WTC11 (cell line): Measurements from ENCODE around the gene NLGN1. TPM values are rescaled to one million over a fixed set of nuclear protein-coding genes. Genes with fewer than 3 reads are reported as not detected.
A peak's percentile ranks its signal among the peaks of the same experiment; 100 is the strongest.

ENCODE experiments used
- ATAC-seq: fragments of 200-7000 bp; cut with Tn5 transposase; 2 replicates; pipeline ENCODE4 v1.10.0; 2021; ENCODE audit warnings: mild to moderate bottlenecking, moderate library complexity
- CTCF ChIA-PET: fragments of 300-600 bp; sonication (Branson Sonifier 250); formaldehyde crosslinking; loops from one replicate; lab custom pipeline; 2021; ENCODE audit warnings: antibody characterized with exemption; lab: Charles Lee
- POLR2A ChIA-PET: fragments of 350-600 bp; sonication (Branson Sonifier 250); formaldehyde crosslinking; loops from one replicate; lab custom pipeline; 2021; ENCODE audit warnings: antibody characterized with exemption; lab: Charles Lee
- DNase-seq: peaks from one replicate; pipeline ENCODE4 v3.0.0; 2021; ENCODE audit warnings: low spot score
- H3K27ac Mint-ChIP-seq: 2 replicates; pipeline ENCODE4 v1.8.0; 2021; ENCODE audit warnings: mixed read lengths
- H3K27me3 Mint-ChIP-seq: 2 replicates; pipeline ENCODE4 v1.8.0; 2021; ENCODE audit warnings: low read depth, mild to moderate bottlenecking, moderate library complexity, mixed read lengths
- H3K36me3 Mint-ChIP-seq: 2 replicates; pipeline ENCODE4 v1.8.0; 2021; ENCODE audit warnings: mixed read lengths
- H3K4me1 Mint-ChIP-seq: 2 replicates; pipeline ENCODE4 v1.8.0; 2022; ENCODE audit warnings: mixed read lengths
- H3K4me3 Mint-ChIP-seq: 2 replicates; pipeline ENCODE4 v1.8.0; 2021; ENCODE audit warnings: mild to moderate bottlenecking, moderate library complexity, mixed read lengths
- H3K9me3 Mint-ChIP-seq: 2 replicates; pipeline ENCODE4 v1.8.0; 2021; ENCODE audit warnings: mixed read lengths
- ATF2 ChIP-seq: sonication (generic); formaldehyde crosslinking; IDR thresholded peaks from 2 replicates; pipeline ENCODE4 v1.8.1; 2022; ENCODE audit warnings: low read depth, missing genetic modification reagents, borderline replicate concordance
- E2F5 ChIP-seq: sonication (generic); formaldehyde crosslinking; IDR thresholded peaks from 2 replicates; pipeline ENCODE4 v1.8.1; 2022; ENCODE audit warnings: mild to moderate bottlenecking, moderate library complexity, missing genetic modification reagents
- EMX1 ChIP-seq: fragments of 250-450 bp; sonication (Bioruptor Pico); IDR thresholded peaks from 2 replicates; pipeline ENCODE4 v1.8.0; 2021; ENCODE audit warnings: mild to moderate bottlenecking
- ETV6 ChIP-seq: sonication (generic); formaldehyde crosslinking; IDR thresholded peaks from 2 replicates; pipeline ENCODE4 v1.8.1; 2022; ENCODE audit warnings: mild to moderate bottlenecking, missing genetic modification reagents
- FOXP4 ChIP-seq: sonication (generic); formaldehyde crosslinking; IDR thresholded peaks from 2 replicates; pipeline ENCODE4 v1.8.0; 2022; ENCODE audit warnings: mild to moderate bottlenecking, missing genetic modification reagents
- GABPB1 ChIP-seq: sonication (generic); formaldehyde crosslinking; IDR thresholded peaks from 2 replicates; pipeline ENCODE4 v1.8.1; 2023; ENCODE audit warnings: mild to moderate bottlenecking, missing genetic modification reagents
- GRHL2 ChIP-seq: fragments of 250-450 bp; sonication (Bioruptor Pico); IDR thresholded peaks from 2 replicates; pipeline ENCODE4 v1.8.0; 2022; ENCODE audit warnings: mild to moderate bottlenecking, moderate library complexity; ENCODE audit not compliant: insufficient replicate concordance, severe bottlenecking
- HMGA2 ChIP-seq: fragments of 250-450 bp; sonication (Bioruptor Pico); IDR thresholded peaks from 2 replicates; pipeline ENCODE4 v1.4.0; 2021; ENCODE audit warnings: mild to moderate bottlenecking, moderate library complexity
- IRF2 ChIP-seq: sonication (generic); formaldehyde crosslinking; IDR thresholded peaks from 2 replicates; pipeline ENCODE4 v1.8.0; 2022; ENCODE audit warnings: low read depth, missing genetic modification reagents, borderline replicate concordance
- KAT7 ChIP-seq: sonication (generic); formaldehyde crosslinking; IDR thresholded peaks from 2 replicates; pipeline ENCODE4 v1.8.1; 2023; ENCODE audit warnings: missing genetic modification reagents, mild to moderate bottlenecking, borderline replicate concordance
- NFATC4 ChIP-seq: fragments of 250-450 bp; sonication (Bioruptor Pico); IDR thresholded peaks from 2 replicates; pipeline ENCODE4 v1.9.0; 2021; ENCODE audit warnings: mild to moderate bottlenecking
- NR2C2 ChIP-seq: sonication (generic); formaldehyde crosslinking; IDR thresholded peaks from 2 replicates; pipeline ENCODE4 v1.8.0; 2022; ENCODE audit warnings: mild to moderate bottlenecking, missing genetic modification reagents
- TCF7 ChIP-seq: sonication (generic); formaldehyde crosslinking; IDR thresholded peaks from 2 replicates; pipeline ENCODE4 v1.8.0; 2022; ENCODE audit warnings: mild to moderate bottlenecking, low read depth, missing genetic modification reagents, moderate library complexity
- TEAD4 ChIP-seq: sonication (generic); formaldehyde crosslinking; IDR thresholded peaks from 2 replicates; pipeline ENCODE4 v1.8.0; 2022; ENCODE audit warnings: mild to moderate bottlenecking, missing genetic modification reagents
- ZMAT4 ChIP-seq: fragments of 250-450 bp; sonication (Bioruptor Pico); IDR thresholded peaks from 2 replicates; pipeline ENCODE4 v1.9.0; 2021; ENCODE audit warnings: mild to moderate bottlenecking
- ZNF423 ChIP-seq: fragments of 250-450 bp; sonication (Bioruptor Pico); IDR thresholded peaks from 2 replicates; pipeline ENCODE4 v2.1.2; 2022; ENCODE audit warnings: mild to moderate bottlenecking, moderate library complexity
- ZSCAN18 ChIP-seq: fragments of 250-450 bp; sonication (Bioruptor Pico); IDR thresholded peaks from 2 replicates; pipeline ENCODE4 v2.1.2; 2022; ENCODE audit warnings: mild to moderate bottlenecking, moderate library complexity
- total RNA-seq: library from RNA; stranded (reverse); gene quantifications from 3 replicates; pipeline ENCODE4 v1.2.3, GENCODE V29; 2021
- TF ChIP-seq, protein P1 (sequence below): sonication (generic); formaldehyde crosslinking; IDR thresholded peaks from 2 replicates; pipeline ENCODE4 v1.8.0; 2023; ENCODE audit warnings: missing genetic modification reagents, mild to moderate bottlenecking, borderline replicate concordance
- TF ChIP-seq, protein P2 (sequence below): sonication (generic); formaldehyde crosslinking; IDR thresholded peaks from 2 replicates; pipeline ENCODE4 v1.8.0; 2022; ENCODE audit warnings: mild to moderate bottlenecking, missing genetic modification reagents

The NLGN1 gene
- total RNA-seq, 1 experiment from 2014 or later, result 12.4 TPM

GRCh38 chr3:174232658-174233429 lies 835.3 kb downstream of the NLGN1 start (continued):
- TF ChIP-seq TCF7, result no peak
- TF ChIP-seq GRHL2 (CRISPR knock-in tag), result no peak
- peak; percentile 100 for TF ChIP-seq ZMAT4 (CRISPR knock-in tag)
- TF ChIP-seq NFATC4 (CRISPR knock-in tag), result no peak

DNA sequence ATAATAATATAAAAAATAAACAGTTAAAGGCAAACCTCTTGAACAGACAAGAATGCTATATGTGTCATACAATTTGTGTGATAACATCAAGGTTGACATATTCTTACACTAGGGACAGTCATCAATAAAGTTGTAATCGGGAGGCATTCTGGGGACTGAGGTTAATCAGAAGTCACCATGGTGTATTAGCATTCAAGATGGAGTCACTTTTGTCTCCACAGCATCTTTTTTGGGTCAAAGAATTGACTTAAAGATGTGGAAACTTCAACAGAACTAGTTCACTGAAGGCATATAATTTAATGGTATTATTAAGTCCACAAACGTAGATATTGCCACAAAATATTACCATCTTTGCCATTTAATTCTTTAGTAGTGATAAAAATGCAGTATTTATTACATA lies 836.0 kb downstream of the NLGN1 start:
- no peaks in the 10 kb centered on the region for H3K27me3 Mint-ChIP-seq
- H3K36me3 Mint-ChIP-seq, result peaks cover 31% of the 10 kb centered on the region
- no peak for ATAC-seq
- TF ChIP-seq EMX1 (CRISPR knock-in tag) (0 out of 2 replicates have a peak, but pooled peaks have one; percentile 29), ZNF423 (CRISPR knock-in tag) (peak; percentile 48; the same call in 1 of the 2 replicates), ATF2 (CRISPR knock-in tag) (no peak), ZSCAN18 (peak; percentile 91)
- H3K27ac Mint-ChIP-seq, result peak overlapping the region; percentile 70; the same call in 1 of the 2 replicates
- no peak overlapping the region for H3K4me3 Mint-ChIP-seq
- peaks cover 65% of the 10 kb centered on the region for H3K4me1 Mint-ChIP-seq
- DNase-seq, result no peak
- CTCF ChIA-PET, result no interaction called here
- POLR2A ChIA-PET, result no interaction called here
- H3K9me3 Mint-ChIP-seq, result peaks cover 17% of the 10 kb centered on the region

DNA sequence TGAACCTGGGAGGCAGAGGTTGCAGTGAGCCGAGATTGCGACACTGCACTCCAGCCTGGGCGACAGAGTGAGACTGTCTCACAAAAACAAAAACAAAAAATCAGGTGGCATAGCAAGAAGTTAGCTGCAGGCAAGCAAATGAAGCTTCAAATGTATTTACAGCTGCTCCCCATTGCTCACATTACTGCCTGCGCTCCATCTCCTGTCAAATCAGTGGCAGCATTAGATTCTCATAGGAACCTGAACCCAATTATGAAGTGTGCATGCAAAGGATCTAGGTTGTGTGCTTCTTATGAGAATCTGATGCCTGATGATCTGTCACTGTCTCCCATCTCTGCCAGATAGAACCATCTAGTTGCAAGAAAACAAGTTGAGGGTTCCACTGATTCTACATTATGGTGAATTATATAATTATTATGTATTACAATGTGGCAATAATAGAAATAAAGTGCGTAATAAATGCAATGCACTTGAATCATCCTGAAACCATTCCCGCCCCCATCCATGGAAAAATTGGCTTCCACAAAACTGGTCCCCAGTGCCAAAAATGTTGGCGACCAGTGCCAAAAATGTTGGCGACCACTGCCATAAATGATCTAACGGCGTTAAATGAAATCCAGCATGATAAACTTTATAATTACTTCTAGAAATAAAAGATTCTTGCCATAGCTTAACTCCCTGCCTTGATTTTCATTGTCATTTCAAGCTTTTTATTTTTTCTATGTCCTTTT lies 844.9 kb downstream of the NLGN1 start:
- no peaks in the 10 kb centered on the region for H3K27me3 Mint-ChIP-seq
- H3K36me3 Mint-ChIP-seq, result peaks cover 9% of the 10 kb centered on the region
- DNase-seq, result no peak
- peak overlapping the region; percentile 57; the same call in 1 of the 2 replicates for H3K27ac Mint-ChIP-seq
- H3K4me3 Mint-ChIP-seq, result no peak overlapping the region
- no peak for ATAC-seq
- peaks cover 20% of the 10 kb centered on the region for H3K4me1 Mint-ChIP-seq
- ChIA-PET POLR2A (no interaction called here), CTCF (no interaction called here)
- peaks cover 17% of the 10 kb centered on the region for H3K9me3 Mint-ChIP-seq
- TF ChIP-seq IRF2 (no peak), HMGA2 (CRISPR knock-in tag) (no peak), GABPB1 (no peak), KAT7 (CRISPR knock-in tag) (no peak), TEAD4 (CRISPR knock-in tag) (no peak), FOXP4 (CRISPR knock-in tag) (no peak), ETV6 (no peak), NR2C2 (CRISPR knock-in tag) (no peak), E2F5 (CRISPR knock-in tag) (no peak), ZMAT4 (CRISPR knock-in tag) (no peak)
- TF ChIP-seq, protein P1, sequence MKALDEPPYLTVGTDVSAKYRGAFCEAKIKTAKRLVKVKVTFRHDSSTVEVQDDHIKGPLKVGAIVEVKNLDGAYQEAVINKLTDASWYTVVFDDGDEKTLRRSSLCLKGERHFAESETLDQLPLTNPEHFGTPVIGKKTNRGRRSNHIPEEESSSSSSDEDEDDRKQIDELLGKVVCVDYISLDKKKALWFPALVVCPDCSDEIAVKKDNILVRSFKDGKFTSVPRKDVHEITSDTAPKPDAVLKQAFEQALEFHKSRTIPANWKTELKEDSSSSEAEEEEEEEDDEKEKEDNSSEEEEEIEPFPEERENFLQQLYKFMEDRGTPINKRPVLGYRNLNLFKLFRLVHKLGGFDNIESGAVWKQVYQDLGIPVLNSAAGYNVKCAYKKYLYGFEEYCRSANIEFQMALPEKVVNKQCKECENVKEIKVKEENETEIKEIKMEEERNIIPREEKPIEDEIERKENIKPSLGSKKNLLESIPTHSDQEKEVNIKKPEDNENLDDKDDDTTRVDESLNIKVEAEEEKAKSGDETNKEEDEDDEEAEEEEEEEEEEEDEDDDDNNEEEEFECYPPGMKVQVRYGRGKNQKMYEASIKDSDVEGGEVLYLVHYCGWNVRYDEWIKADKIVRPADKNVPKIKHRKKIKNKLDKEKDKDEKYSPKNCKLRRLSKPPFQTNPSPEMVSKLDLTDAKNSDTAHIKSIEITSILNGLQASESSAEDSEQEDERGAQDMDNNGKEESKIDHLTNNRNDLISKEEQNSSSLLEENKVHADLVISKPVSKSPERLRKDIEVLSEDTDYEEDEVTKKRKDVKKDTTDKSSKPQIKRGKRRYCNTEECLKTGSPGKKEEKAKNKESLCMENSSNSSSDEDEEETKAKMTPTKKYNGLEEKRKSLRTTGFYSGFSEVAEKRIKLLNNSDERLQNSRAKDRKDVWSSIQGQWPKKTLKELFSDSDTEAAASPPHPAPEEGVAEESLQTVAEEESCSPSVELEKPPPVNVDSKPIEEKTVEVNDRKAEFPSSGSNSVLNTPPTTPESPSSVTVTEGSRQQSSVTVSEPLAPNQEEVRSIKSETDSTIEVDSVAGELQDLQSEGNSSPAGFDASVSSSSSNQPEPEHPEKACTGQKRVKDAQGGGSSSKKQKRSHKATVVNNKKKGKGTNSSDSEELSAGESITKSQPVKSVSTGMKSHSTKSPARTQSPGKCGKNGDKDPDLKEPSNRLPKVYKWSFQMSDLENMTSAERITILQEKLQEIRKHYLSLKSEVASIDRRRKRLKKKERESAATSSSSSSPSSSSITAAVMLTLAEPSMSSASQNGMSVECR (CRISPR knock-in tag), result no peak
- TF ChIP-seq, protein P2, sequence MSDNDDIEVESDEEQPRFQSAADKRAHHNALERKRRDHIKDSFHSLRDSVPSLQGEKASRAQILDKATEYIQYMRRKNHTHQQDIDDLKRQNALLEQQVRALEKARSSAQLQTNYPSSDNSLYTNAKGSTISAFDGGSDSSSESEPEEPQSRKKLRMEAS (CRISPR knock-in tag), result no peak
